Prostate gland (tissue), 2 donors: Measurements from ENCODE around the gene HDAC4.

Experiments used
- CTCF ChIP-seq, 4 experiments: fragments of 200-600 bp in 2 of 4; fragments of 450-650 bp in 2 of 4; sonication (generic) in 2 of 4; IDR thresholded peaks; 1 replicate in 3 of 4; 2 replicates in 1 of 4; pipeline ENCODE4 v1.5.1; 2016 to 2019; ENCODE audit warnings: antibody characterized with exemption in 4 of 4, mild to moderate bottlenecking in 2 of 4, moderate library complexity in 2 of 4
- POLR2A ChIP-seq: fragments of 450-650 bp; IDR thresholded peaks from one replicate; pipeline ENCODE4 v1.6.1; 2016; ENCODE audit warnings: antibody characterized with exemption, mild to moderate bottlenecking
- POLR2AphosphoS5 ChIP-seq: sonication (generic); formaldehyde crosslinking; IDR thresholded peaks from one replicate; pipeline ENCODE4 v1.6.1; 2017; ENCODE audit warnings: antibody characterized with exemption

- no peak for TF ChIP-seq CTCF (IDR thresholded peaks at IDR 0.05)
- TF ChIP-seq POLR2AphosphoS5, result no peak
- TF ChIP-seq POLR2A, result no peak
Measured at GRCh38 chr2:239258248-239258647, 142.6 kb downstream of the HDAC4 start.
